Mammary epithelial cell (primary cell): Measurements from ENCODE around the gene SPA17.

Source experiments
- CTCF ChIP-seq, 2 donors: IDR thresholded peaks in 1 of 2; conservative IDR thresholded peaks in 1 of 2; 2 replicates each; pipeline ENCODE4 v1.5.1; 2011 to 2012; ENCODE audit warnings: inconsistent platforms in 2 of 2, low read length in 2 of 2, mild to moderate bottlenecking in 2 of 2, control low read depth in 1 of 2, low read depth in 1 of 2; ENCODE audit not compliant: insufficient read depth in 1 of 2; ENCODE audit errors: extremely low read depth in 1 of 2
- EZH2 ChIP-seq: IDR thresholded peaks from 2 replicates; pipeline ENCODE4 v1.6.1; 2012; ENCODE audit warnings: low read length, inconsistent platforms, borderline replicate concordance

DNA sequence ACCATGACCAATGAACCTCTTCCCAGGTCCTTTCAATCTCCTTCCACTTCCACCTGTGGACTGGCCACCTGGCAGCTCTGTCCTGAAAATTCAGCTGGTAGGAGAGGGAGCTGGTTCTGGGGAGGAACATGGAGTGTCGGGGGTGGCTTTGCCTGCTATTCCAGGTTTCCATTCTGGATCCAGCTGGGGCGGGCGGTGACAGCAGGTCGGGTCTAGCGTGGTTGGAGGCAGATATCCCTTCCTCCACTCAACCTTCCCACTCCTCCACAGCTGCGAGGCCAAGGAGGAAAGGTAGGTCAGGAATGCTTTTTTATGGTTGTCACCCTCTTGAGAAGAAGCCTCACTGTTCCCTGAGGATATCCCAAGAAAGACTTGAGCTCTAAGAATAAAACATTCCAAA, 69.3 kb downstream of the SPA17 start:
- TF ChIP-seq EZH2 (no peak), CTCF (conservative IDR thresholded peaks at IDR 0.05 in 1 of 2, IDR thresholded peaks at IDR 0.05 in 1 of 2; ENCODE audit: extremely low read depth in 1 of 2, insufficient read depth in 1 of 2, low read depth in 1 of 2, low read length in 2 of 2) (no peak)
